ENCODE results near the gene SLC13A1.

Gene SLC13A1

DNA sequence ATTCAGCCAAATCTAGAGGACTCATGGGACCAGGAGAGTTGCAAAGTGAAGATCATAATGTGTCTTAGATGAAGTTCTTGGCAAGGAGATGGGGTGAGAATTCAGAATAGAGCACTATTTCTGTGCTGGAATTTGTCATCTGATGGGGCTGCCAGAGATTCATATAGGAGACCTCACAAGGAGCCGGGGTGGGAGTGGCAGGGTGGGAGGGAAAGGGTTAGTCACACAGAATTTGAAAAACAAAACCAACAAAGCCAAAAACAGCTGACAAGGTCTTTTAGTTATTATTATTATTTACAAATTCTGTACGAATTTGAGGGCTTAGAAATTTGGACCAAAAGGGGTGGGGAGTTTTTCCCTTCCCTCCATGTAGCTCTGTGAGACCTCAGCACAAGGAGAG, 1.7 kb downstream of the SLC13A1 start:
- in situ Hi-C loops (cut with MboI; ENCODE audit: low sequenced_read_pairs) = no loop called here

GRCh38 chr7:123193235-123193634, 6.5 kb downstream of the SLC13A1 start:
- in situ Hi-C loops (cut with MboI; ENCODE audit: low sequenced_read_pairs) = no loop called here

DNA sequence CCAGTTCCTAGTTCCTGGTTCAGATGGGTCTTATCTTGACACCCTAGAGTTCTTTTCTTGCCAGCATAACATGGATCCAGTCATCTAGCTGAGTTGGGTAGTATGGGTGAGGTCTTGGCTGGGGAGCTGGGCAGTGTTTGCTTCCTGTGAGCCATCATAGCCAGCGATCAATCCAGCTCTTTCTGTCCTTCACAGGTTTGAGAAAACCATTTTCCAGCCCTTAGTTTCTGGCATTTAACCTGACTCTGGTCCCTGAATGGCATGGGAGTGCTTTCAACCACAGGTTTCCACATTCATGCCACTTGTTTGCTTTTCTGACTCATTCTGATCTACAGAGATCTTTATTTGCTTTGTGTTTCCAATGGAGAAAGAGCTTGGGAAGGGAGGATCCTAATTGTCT, 8.6 kb downstream of the SLC13A1 start:
- in situ Hi-C loops (cut with MboI; ENCODE audit: low sequenced_read_pairs) = no loop called here

- in situ Hi-C loops (cut with MboI; ENCODE audit: low sequenced_read_pairs) = no loop called here
These were observed 9.5 kb downstream of the SLC13A1 start for GRCh38 chr7:123190109-123190831.

- in situ Hi-C loops (cut with MboI; ENCODE audit: low sequenced_read_pairs) = no loop called here
These were observed 14.0 kb downstream of the SLC13A1 start for GRCh38 chr7:123185756-123186155.

GRCh38 chr7:123184271-123184670, 15.5 kb downstream of the SLC13A1 start:
- in situ Hi-C loops (cut with MboI; ENCODE audit: low sequenced_read_pairs) = no loop called here

GRCh38 chr7:123183431-123183830, 16.3 kb downstream of the SLC13A1 start:
- in situ Hi-C loops (cut with MboI; ENCODE audit: low sequenced_read_pairs) = no loop called here

DNA sequence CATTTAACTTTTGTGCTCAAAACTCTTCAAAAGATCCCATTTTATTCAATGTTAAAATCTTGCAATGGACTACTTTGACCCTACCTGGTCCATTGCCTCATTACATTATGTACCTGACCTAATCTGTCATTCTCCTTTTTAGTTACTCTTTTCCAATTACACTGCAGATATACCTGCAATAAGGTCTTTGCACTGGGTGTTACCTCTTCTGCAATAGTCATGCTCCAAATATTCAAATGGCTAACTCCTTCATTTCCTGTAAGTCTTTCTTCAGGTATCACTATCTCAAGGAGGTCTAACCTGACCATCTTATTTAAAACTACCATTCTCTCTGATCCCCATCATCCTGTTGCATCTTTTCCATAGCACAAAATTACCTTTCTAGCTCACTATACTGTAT, 22.3 kb downstream of the SLC13A1 start:
- in situ Hi-C loops (cut with MboI; ENCODE audit: low sequenced_read_pairs) = no loop called here

GRCh38 chr7:123170333-123171246, 29.2 kb downstream of the SLC13A1 start:
- in situ Hi-C loops (cut with MboI; ENCODE audit: low sequenced_read_pairs) = no loop called here

DNA sequence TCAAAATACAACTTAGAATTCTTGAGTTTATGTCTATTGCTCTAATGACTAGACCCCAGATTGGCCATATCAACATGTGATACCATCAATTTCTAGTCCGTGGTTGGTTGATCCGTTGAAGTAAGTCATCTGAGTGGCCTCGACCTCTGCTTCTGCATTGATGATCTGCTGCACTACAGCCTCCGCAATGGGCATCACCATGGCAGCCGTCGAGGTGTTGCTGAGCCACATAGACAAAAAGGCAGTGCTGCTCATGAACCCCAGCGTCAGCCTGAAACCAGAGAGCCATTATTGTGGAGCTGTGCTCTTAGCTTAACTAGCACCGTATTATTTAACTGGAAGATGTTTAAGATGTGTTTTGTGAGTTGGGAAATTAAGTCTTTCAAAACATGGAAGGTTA, 30.7 kb downstream of the SLC13A1 start:
- in situ Hi-C loops (cut with MboI; ENCODE audit: low sequenced_read_pairs) = no loop called here

DNA sequence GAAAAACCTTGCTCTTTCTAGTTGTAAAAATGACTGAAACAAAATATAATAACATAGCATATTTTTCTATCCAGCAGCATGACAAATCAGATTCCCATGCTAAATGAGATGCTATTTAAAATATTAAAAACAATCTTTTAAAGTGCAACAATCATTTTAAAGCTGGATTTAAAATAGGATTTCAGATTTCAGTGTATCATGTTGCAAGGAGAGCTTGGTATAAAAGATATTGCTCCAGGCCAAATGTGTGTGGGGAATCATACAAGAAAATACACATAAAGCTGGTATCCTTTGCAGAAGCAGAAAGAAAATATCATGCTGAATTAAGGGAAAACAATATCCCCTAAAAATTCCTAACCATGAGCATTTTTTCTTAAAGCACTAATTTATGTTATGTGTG, 42.2 kb downstream of the SLC13A1 start:
- in situ Hi-C loops (cut with MboI; ENCODE audit: low sequenced_read_pairs) = no loop called here

DNA sequence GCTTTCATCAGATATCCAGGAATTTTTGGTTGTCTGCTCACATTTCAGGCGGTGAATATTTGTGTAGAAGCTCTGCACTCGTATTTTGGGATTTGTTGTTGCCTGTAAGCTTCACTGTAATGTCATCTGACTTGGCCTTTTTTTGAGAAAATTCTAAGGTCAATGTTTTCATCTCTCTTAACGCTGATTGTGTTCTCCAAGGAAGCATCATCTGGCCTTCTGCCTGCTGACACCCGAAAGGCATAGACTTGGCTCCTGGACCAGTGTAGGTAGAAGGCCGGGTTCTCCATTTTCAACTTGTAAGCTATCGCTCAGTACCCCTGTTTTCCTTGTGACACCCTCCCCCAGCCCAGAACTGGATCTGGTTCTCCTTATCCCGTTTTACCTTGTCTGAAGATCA, 44.2 kb downstream of the SLC13A1 start:
- in situ Hi-C loops (cut with MboI; ENCODE audit: low sequenced_read_pairs) = no loop called here

DNA sequence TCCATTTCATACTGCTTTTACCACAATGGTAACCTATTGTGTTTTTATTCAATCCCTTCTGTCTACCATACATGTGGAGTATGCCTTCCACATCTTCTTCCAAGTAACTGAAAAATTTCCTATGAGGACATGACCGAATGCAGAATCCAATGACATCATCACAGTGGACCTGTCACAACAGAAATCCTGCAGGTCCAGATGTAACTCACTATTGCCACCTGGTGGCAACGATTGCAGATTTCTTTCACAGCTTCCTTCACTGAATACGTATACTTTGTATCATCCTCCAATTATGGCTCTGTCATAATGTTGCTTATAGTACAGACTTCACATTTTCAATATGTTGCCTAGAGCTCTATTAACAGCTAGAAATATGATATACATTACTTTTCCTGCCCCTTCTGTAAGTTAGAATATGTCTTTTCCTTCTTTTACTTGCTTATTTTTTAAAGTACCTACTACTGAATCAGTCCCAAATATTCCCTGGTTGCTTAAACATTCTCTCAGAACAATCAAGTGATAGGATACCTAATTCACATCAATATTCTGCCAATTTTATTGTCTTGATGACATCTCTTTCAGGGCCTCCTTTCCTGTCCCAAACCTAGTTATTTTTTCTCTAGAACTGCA, 45.4 kb downstream of the SLC13A1 start:
- in situ Hi-C loops (cut with MboI; ENCODE audit: low sequenced_read_pairs) = no loop called here

DNA sequence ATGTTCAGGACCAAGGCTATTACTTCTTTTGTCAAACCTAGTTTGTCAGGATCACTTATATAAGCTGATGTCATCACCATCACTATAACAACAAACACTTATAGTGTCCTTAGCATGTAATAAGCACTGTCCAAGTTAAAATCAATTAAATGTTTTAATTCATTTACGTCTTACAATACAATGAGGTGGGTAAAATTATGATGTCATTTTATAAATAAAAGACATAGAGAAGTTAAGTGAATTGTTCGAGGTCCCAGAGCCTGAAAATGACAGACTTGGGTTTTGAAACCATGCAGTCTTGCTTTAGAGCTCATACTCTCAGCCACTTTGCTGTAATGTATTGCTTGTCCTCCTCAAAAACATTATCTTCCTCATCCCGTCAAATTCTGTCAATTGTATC, 48.3 kb downstream of the SLC13A1 start:
- in situ Hi-C loops (cut with MboI; ENCODE audit: low sequenced_read_pairs) = no loop called here

- in situ Hi-C loops (cut with MboI; ENCODE audit: low sequenced_read_pairs) = no loop called here
These were observed 51.0 kb downstream of the SLC13A1 start for GRCh38 chr7:123148813-123149212.

- in situ Hi-C loops (cut with MboI; ENCODE audit: low sequenced_read_pairs) = no loop called here
These were observed 56.3 kb downstream of the SLC13A1 start for GRCh38 chr7:123143252-123144006.

- in situ Hi-C loops (cut with MboI; ENCODE audit: low sequenced_read_pairs) = no loop called here
These were observed 59.2 kb downstream of the SLC13A1 start for GRCh38 chr7:123140561-123140960.

- in situ Hi-C loops (cut with MboI; ENCODE audit: low sequenced_read_pairs) = no loop called here
These were observed 63.8 kb downstream of the SLC13A1 start for GRCh38 chr7:123135960-123136359.

- in situ Hi-C loops (cut with MboI; ENCODE audit: low sequenced_read_pairs) = no loop called here
These were observed 65.8 kb downstream of the SLC13A1 start for GRCh38 chr7:123133924-123134323.

GRCh38 chr7:123131961-123132360, 67.8 kb downstream of the SLC13A1 start:
- in situ Hi-C loops (cut with MboI; ENCODE audit: low sequenced_read_pairs) = no loop called here

DNA sequence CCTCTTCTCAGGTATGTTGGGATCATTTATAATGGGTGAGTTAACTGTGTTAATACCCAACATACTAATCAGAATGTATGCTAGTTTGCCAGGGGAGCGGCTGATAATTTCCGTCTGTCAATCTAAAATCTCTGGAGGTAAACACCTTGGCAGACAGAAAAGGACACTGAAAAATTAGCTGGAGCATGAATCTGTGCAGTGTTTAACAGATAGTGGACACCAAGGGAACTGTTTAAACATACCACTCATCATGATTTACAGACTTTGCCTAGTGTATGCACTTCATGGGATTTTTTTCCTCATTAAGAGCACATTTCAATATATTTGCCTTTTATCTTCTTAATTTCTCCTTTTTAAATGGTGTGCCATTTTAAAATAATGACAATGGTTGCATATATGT, 68.2 kb downstream of the SLC13A1 start:
- in situ Hi-C loops (cut with MboI; ENCODE audit: low sequenced_read_pairs) = no loop called here

Data from HL-60/S4 treated with retinoic acid at 250 ng/mL for 4 days and 3 days (cell line).